Femur (tissue), 1 donor: ENCODE measurements around the gene MEDAG.

Experiments used
- DNase-seq: peaks from one replicate; pipeline ENCODE4 v3.0.0-alpha.2; 2017

The MEDAG gene

GRCh38 chr13:30905932-30906383 lies at the start of gene MEDAG:
Gene MEDAG, plus strand, starts transcription at chr13:30906271. Its CDS starts 245 bp downstream, at chr13:30906516.
- DNase-seq = peak; percentile 86

GRCh38 chr13:30857018-30857417 lies 49.1 kb upstream of the MEDAG start:
- DNase-seq = no peak

GRCh38 chr13:30857636-30858035 lies 48.4 kb upstream of the MEDAG start:
- no peak for DNase-seq

GRCh38 chr13:30859326-30859725 lies 46.7 kb upstream of the MEDAG start:
- no peak for DNase-seq

- no peak for DNase-seq
Measured at GRCh38 chr13:30861163-30861562, 44.9 kb upstream of the MEDAG start.

- no peak for DNase-seq
Measured at GRCh38 chr13:30861836-30862467, 44.1 kb upstream of the MEDAG start.

GRCh38 chr13:30862707-30863106 lies 43.4 kb upstream of the MEDAG start:
- DNase-seq = peak; percentile 74

GRCh38 chr13:30863231-30863630 lies 42.8 kb upstream of the MEDAG start:
- DNase-seq = peak; percentile 35

- DNase-seq = no peak
Measured at GRCh38 chr13:30863796-30864195, 42.3 kb upstream of the MEDAG start.

- peak; percentile 74 for DNase-seq
Measured at GRCh38 chr13:30864433-30865122, 41.5 kb upstream of the MEDAG start.

GRCh38 chr13:30865123-30866049 lies 40.7 kb upstream of the MEDAG start:
- peak; percentile 92 for DNase-seq

GRCh38 chr13:30866677-30867076 lies 39.4 kb upstream of the MEDAG start:
- peak; percentile 45 for DNase-seq

- DNase-seq = no peak
Measured at GRCh38 chr13:30867089-30867669, 38.9 kb upstream of the MEDAG start.

- no peak for DNase-seq
Measured at GRCh38 chr13:30868799-30869470, 37.1 kb upstream of the MEDAG start.

GRCh38 chr13:30869491-30869890 lies 36.6 kb upstream of the MEDAG start:
- peak; percentile 44 for DNase-seq

- peak; percentile 86 for DNase-seq
Measured at GRCh38 chr13:30870049-30870884, 35.8 kb upstream of the MEDAG start.

- DNase-seq = peak; percentile 28
Measured at GRCh38 chr13:30870916-30871587, 35.0 kb upstream of the MEDAG start.

- DNase-seq = peak; percentile 77
Measured at GRCh38 chr13:30871588-30872275, 34.3 kb upstream of the MEDAG start.

GRCh38 chr13:30872276-30872594 lies 33.8 kb upstream of the MEDAG start:
- peak; percentile 47 for DNase-seq
